HG02678 (cell line): Measurements from ENCODE around the gene PRR30.
"Not testable (repeated sequence)": the region's sequence is repeated elsewhere in the genome, so short reads cannot be mapped to it uniquely, and the experiment has no call there.

Experiments used
- ATAC-seq: cut with Tn5 transposase; IDR thresholded peaks from one replicate; pipeline ENCODE4 v1.9.1; 2021; ENCODE audit warnings: mild to moderate bottlenecking, moderate library complexity; ENCODE audit not compliant: unreplicated experiment

PRR30 gene

GRCh38 chr2:27139310-27139709, at the start of gene PRR30:
Gene PRR30, minus strand, starts transcription at chr2:27139410. Its CDS starts 1,081 bp downstream, at chr2:27138329.
- ATAC-seq, result no peak

- no peak for ATAC-seq
These were observed 47.6 kb upstream of the PRR30 start for GRCh38 chr2:27186613-27187345.

DNA sequence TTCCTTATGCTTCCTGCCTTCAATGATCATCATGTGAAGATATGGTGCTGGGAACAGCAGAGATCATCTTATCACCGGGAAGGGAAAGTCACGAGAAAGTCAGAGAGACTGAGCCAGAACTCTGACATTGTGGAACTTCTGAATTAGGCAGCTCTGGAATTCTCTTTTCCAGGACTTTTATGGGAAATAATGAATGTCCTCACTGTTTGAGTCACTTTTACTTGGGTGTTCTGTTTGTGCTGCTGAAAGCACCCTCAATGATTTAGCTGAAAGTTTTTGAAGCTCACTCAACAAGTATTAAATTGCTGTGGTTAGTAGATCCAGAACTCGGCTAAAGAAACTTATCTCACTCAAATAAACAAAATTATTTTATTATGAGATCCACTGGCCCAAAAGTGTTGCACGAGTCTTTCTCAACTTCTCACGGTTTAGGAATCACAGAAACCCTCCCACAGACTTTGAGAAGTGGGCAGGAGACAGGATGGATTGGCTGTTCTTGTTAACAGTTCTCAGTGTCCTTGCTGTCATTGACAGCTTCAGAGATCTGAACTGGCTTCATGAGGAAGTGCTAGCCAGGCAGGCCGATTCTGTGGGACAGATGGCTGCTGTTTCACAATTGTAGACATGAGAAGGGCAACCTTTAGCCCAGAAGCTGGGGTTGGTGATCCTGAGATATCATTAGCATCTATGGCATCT, 46.3 kb upstream of the PRR30 start:
- ATAC-seq, result no peak

GRCh38 chr2:27184115-27184514, 44.9 kb upstream of the PRR30 start:
- ATAC-seq, result no peak

DNA sequence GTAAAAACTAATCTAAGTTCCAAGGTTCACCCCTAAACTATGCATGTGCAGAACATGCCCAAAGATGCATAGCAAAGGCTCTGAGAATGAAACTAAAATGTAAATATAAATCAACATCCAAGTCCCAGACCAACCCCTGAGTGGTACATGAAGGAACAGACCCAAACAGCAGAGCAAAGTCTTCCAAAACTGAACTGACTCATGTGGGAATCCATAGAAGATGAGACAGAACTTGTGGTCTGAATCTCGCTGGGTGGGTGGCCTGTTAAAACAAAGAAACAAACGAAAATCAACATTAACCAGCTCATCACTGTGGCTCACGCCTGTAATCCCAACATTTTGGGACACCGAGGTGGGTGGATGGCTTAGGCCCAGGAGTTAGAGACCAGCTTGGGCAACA, 43.1 kb upstream of the PRR30 start:
- no peak for ATAC-seq

GRCh38 chr2:27179344-27180000, 40.3 kb upstream of the PRR30 start:
- ATAC-seq, result no peak

DNA sequence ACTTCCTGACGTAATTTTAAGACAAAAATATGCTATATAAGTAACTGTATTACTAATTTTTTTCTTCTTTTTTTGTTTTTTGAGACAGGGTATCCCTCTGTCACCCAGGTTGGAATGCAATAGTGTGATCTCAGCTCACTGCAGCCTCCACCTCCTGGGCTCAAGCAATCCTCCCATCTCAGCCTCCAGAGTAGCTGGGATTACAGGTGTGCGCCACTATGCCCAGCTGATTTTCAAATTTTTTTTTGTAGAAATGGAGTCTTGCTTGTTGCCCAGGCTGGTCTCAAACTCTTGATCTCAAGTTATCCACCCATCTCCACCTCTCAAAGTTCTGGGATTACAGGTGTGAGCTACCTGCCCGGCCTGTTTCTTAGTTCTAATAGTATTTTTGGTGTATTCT, 39.3 kb upstream of the PRR30 start:
- ATAC-seq, result no peak

DNA sequence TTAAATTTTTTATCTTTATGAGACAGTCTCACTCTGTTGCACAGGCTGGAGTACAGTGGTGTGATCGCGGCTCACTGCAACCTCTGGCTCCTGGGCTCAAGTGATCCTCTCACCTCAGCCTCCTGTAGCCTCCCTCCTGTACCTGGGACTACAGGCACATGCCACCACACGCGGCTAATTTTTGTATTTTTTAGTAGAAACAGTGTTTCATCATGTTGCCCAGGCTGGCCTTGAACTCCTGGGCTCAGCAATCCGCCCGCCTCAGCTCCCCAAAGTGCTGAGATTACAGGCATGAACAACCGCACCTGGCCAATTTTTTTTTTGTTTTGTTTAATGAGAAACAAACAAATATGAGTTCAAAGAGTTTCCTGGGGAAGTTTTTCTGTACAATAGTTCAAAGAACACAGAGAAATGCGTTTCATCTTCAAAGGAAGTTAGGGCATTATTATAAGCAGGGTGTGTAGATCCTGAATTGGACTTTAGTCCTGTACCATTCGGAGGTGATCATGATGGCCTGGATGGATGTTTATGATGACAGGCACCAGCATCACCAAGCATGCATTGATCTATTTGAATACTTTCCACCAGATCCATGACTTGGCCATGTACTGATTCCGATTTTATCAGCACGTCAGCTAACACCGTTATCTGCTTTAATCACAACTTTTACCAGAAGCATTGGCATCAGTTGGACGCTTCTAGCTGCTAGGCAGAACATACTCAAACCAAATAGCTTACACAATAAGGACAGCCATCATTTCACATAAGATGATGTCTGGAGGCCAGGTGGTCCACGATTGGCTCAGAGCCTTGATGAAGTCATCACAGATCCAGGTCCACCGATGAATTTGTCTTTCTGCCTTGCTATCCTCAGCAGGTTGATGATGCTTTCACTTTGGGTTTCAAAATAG, 38.5 kb upstream of the PRR30 start:
- no peak for ATAC-seq

GRCh38 chr2:27175781-27176180, 36.6 kb upstream of the PRR30 start:
- not testable (repeated sequence) for ATAC-seq

GRCh38 chr2:27175330-27175729, 36.1 kb upstream of the PRR30 start:
- no peak for ATAC-seq

GRCh38 chr2:27174638-27175037, 35.4 kb upstream of the PRR30 start:
- no peak for ATAC-seq

DNA sequence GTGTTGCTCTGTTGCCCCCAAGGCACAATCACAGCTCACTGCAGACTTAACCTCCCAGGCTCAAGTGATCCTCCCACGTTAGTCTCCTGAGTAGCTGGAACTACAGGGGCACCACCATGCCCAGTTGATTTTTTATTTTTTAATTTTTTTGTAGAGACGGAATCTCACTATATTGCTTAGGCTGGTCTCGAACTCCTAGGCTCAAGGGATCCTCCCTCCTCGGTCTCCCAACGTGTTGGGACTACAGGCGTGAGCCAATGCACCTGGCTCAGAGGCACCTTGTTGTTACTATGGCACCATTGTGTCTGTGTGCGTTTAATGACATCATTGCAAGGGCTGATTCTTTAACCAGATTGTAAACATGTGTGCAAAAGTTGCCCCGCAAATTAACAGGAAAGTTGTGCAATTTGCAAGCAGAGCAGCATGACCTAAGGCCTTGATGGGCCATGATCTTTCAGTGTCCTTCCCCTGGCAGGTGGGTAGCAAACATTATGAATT, 32.2 kb upstream of the PRR30 start:
- no peak for ATAC-seq

- ATAC-seq, result no peak
These were observed 31.5 kb upstream of the PRR30 start for GRCh38 chr2:27170581-27171337.

GRCh38 chr2:27164960-27165763, 26.0 kb upstream of the PRR30 start:
- no peak for ATAC-seq

DNA sequence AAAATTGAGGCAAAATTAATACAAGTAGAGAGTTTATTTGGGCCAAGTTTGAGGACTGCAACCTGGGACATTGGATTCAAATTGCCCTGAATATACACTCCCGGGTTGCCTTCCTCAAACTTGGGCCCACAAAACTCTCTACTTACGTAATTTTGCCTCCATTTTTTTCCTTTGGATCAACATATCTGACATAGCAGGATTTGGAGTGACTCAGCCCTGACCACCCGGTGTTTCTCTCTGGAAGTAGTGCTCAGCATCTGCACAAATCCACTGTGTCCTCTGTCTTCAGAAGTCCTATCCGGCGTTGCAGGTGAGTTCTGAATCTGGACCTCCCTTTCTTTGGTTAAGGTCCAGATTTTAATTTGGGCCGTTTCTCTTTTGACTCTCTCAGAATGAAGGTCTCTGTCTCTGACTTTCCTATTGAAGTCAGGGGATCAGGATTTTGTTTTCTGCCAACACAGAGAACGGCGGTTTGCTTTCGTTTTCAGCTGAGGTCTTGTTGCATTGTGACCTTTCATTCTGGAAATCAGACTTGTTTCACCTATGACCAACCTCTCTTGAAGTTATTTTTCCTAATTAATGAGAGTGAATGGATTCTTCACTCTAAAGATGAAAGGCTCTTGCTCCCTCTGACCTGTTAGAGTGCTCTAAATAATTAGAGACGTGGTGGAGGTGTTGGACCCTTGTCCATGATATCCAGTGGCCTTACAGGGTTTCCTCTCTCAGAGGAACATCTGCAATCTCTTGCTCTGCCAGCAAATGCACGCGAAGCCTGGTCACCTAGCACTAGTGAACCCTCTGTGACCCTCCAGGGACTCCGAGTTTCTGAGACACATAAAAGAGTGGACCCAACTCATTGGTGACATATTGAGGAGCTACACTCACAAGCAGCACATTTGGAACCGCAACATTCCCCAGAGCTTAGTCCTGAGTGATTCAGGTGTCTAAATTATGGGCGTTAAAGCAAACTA, 23.2 kb upstream of the PRR30 start:
- ATAC-seq, result no peak

DNA sequence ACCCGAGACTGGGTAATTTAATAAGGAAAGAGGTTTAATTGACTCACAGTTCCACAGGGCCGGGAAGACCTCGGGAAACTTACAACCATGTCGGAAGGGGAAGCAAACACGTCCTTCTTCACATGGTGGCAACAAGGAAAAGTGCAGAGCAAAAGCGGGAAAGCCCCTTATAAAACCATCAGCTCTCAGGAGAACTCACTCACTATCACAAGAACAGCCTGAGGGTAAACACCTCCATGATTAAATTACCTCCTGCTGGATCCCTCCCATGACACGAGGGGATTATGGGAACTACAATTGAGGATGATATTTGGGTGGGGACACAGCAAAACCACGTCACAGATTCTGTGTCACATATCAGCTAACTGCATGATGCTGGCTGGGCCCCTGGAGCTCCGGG, 21.0 kb upstream of the PRR30 start:
- no peak for ATAC-seq

DNA sequence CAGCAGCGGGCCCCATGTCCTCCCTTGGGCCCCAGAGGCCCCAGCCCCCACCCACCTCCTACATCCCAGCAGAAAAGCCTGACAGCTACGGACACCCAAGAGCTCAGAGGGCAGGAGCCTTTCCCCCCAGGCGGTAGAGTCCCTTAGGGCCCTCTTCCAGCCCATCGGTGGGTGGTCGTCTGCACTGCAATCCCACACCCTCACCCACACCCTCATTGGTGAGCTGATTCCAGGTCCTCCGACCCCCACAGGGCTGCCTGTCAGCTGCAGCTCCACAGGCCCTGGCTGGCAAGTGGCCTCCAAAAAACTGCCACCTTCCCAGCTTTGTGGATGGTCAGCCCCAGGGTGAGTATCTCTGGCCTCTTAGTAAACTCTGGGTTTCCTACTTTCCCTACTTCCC, 20.1 kb upstream of the PRR30 start:
- no peak for ATAC-seq

GRCh38 chr2:27158468-27158867, 19.3 kb upstream of the PRR30 start:
- ATAC-seq, result no peak
